Measurements from ENCODE around the gene EMC9.

EMC9 gene

GRCh38 chr14:24130717-24131548, 10.5 kb downstream of the EMC9 start:
- no peak for DNase-seq

GRCh38 chr14:24130380-24130716, 11.0 kb downstream of the EMC9 start, which contains the start of gene FITM1:
TSS of gene FITM1 (plus strand) at chr14:24130659. CDS start at chr14:24131564, 905 bp downstream.
- no peak for DNase-seq

- no peak for DNase-seq
Observed at GRCh38 chr14:24129410-24129998, 11.9 kb downstream of the EMC9 start.

- no peak for DNase-seq
Observed at GRCh38 chr14:24127673-24128072, 13.7 kb downstream of the EMC9 start.

GRCh38 chr14:24126939-24127338, 14.5 kb downstream of the EMC9 start:
- no peak for DNase-seq

DNA sequence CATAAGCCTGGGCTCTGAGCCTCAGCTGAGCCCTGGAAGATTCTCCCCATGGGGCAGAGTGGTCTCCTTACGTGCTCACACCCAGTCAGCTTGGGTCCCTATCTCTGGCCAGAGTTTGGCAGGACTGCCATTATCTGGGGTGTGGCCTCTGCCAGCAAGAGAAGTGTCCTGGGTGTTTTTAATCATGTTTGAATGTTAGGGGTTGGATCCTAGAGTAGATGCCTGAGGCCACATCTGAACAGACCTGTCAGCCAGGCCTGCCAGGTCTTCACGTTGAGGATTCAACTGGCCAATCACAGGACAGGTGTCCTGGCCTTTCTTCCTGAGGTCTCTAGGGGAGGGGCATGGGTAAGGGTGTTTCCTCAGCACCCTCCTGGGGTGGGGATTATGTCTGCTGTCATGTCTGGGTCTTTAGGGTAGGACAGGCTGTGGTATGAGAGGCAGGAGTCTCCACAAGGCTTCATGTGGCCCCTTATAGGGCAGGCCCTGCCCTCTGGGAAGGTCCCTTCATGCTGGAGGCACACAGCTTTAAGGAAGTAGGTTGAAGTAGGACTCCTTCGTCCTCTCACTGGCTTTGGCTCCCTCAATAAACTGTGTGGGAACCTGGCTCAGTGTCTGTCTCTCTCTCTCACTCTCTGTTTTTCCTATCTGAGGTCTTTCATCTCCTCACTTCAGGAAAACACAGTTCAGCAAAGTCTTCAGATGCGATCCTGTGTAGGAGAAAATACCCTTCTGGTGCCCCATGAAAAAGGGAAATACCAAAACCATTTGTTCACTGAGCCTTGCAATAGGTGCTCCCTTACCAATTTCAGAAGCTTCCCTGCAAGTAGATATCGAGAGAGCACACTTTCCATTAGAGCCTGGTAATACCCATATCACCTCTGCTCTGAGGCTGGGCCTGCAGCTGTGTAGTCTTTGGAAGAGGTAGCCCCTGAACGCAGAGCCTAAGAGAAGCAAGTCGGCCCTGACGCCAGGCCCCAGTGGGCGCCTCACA, 17.7 kb downstream of the EMC9 start:
- no peak for DNase-seq

- no peak for DNase-seq
Observed at GRCh38 chr14:24122898-24123297, 18.5 kb downstream of the EMC9 start.

DNA sequence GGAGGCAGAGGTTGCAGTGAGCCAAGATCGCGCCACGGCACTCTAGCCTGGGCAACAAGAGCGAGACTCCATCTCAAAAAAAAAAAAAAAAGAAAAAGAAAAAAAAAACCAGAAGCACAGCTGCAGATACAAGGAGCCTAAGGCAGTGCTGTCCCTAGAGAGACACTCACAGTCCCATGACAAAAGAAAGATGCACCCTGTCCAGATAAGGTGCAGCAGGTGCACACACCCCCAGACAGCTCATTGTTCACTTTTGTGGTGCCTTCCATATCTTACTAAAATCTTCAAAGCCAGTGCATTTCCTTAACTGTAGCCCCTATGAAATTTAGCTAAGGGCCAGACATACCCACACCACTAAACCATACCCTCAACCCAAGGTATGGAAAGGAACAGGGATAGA, 19.0 kb downstream of the EMC9 start:
- DNase-seq: no peak

- no peak for DNase-seq
Observed at GRCh38 chr14:24121210-24121609, 20.2 kb downstream of the EMC9 start.

GRCh38 chr14:24119691-24120090, 21.7 kb downstream of the EMC9 start:
- DNase-seq: no peak

GRCh38 chr14:24117179-24117578, 24.2 kb downstream of the EMC9 start:
- no peak for DNase-seq

GRCh38 chr14:24116128-24116814, 25.1 kb downstream of the EMC9 start:
- DNase-seq: no peak

GRCh38 chr14:24115422-24116127, 25.8 kb downstream of the EMC9 start:
- DNase-seq: no peak

GRCh38 chr14:24114532-24115421, 26.6 kb downstream of the EMC9 start, which contains the start of the genes DCAF11 and NRL:
TSS of gene DCAF11 (plus strand) at chr14:24114777. CDS start at chr14:24115595, 818 bp downstream.
TSS of gene NRL (minus strand) at chr14:24114949. CDS start at chr14:24082848, 32,101 bp downstream.
- peak; percentile 95 for DNase-seq

- DNase-seq: peak; percentile 63
Observed at GRCh38 chr14:24113801-24114531, 27.4 kb downstream of the EMC9 start.

DNA sequence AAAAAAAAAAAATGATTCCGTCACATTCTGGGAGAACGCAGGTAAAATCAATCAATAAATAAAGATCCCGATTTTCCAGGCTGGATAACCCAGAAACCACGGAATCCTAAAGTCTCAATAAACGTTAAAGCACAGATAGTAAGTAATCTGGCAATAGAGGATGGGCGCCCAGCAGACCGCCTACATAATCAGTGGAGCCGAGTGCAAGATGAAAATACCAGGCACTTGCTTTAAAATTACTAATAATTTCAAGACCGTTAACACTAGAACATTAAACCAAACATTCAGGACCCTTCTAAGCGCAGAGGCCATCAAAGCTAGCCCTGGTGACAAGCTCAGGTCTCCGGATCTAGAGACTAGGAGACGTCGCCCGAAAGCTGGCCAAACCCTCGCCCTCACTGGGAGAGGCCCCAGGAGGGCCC, 28.0 kb downstream of the EMC9 start:
- DNase-seq: no peak

DNA sequence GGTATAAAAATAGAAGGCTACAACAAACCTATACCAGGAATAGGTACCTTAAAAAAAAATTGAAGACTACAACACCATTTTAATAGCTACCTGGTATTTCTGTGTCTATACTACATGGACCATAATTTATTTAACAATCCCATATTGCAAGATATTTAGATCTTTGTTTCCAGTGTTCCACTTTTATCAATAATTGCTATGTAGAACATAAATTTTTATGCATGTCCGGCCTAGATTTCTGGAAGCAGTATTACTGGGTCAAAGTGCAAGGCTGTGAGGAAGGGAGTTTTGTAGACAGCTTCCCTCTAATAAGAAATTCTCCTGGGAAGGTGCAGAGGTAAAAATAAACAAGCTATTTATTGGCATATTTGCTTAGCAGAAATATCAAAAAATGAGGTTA, 30.9 kb downstream of the EMC9 start:
- no peak for DNase-seq

- no peak for DNase-seq
Observed at GRCh38 chr14:24110060-24110459, 31.3 kb downstream of the EMC9 start.

DNA sequence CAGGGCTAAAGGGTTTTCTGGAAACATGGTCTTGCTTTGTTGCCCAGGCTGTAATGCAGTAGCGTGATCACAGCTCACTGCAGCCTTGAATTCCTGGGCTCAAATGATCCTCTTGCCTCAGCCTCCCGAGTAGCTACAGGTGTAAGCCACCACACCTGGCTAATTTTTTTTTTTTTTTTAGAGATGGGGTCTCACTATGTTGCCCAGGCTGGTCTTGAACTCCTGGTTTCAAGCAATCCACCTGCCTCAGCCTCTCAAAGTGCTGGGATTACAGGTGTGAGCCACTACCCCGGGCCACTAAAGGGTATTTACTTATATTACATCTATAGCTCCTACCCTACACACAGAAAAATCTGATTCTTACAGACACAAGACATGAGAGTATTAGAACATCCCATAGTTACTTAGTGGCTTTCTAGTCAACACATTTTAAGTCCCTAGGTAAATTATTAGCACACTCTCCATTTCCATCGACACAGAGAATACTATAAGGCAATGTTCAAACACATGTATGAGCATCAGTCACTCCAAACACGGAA, 33.0 kb downstream of the EMC9 start:
- no peak for DNase-seq

All from stimulated activated CD4-positive, alpha-beta T cell treated with anti-CD3 and anti-CD28 coated beads, Interleukin-12 subunit alpha, Interleukin-12 subunit beta, amount 100 ng/mL, for 4 hours (primary cell).